K562 (cell line): ENCODE data around the gene CYP4V2. TPM values are rescaled to one million over a fixed set of nuclear protein-coding genes. Genes with fewer than 3 reads are reported as not detected.

ENCODE experiments used
- ATAC-seq: fragments of 200-7000 bp; cut with Tn5 transposase; 3 replicates; pipeline ENCODE4 v1.9.1; 2020; ENCODE audit warnings: moderate library complexity
- BruUV-seq: library from RNA; stranded (reverse); fragments of 400-500 nt; replicated peaks from 2 replicates; lab custom pipeline; 2021; lab: Mats Ljungman, UMichigan
- CTCF ChIA-PET: fragments of 300-600 bp; formaldehyde crosslinking; extraction: SDS; loops from one replicate; lab custom pipeline; 2021; ENCODE audit warnings: low intra/inter-chr PET ratio; lab: Yijun Ruan, JAX
- POLR2A ChIA-PET: fragments of 300-600, 350-650 bp; sonication (Branson Sonifier 250); formaldehyde crosslinking; extraction: SDS; loops from one replicate; lab custom pipeline; 2021; ENCODE audit warnings: antibody characterized with exemption, inconsistent platforms; lab: Yijun Ruan, JAX
- DNase-seq, 4 experiments: peaks; one replicate each; pipeline versions ENCODE4 v3.0.0 to v3.0.0-alpha.2; 2011 to 2018; ENCODE audit warnings: low spot score in 3 of 4, mixed read lengths in 3 of 4; ENCODE audit errors: extremely low read depth in 1 of 4
- FAIRE-seq: peaks from 2 replicates; lab custom pipeline; 2011; peaks lifted over from hg19 to GRCh38; lab: Jason Lieb, UNC
- H2AFZ ChIP-seq: 2 replicates; pipeline ENCODE4 v1.6.0; 2011; ENCODE audit warnings: low read depth, low read length, control low read depth, inconsistent platforms
- H3K27ac ChIP-seq: fragments of 200-600 bp; 3 replicates; pipeline ENCODE4 v1.8.0; 2011; ENCODE audit warnings: low read depth, mild to moderate bottlenecking, control low read depth, inconsistent platforms, low read length, moderate library complexity, mixed read lengths; ENCODE audit errors: extremely low read depth
- H3K27me3 ChIP-seq, 2 experiments: fragments of 300-600 bp in 1 of 2; 2 replicates in 1 of 2; 3 replicates in 1 of 2; pipeline versions ENCODE4 v1.6.0 to v1.8.0; 2011; ENCODE audit warnings: inconsistent platforms in 2 of 2, low read length in 2 of 2, mild to moderate bottlenecking in 1 of 2, mixed read lengths in 1 of 2, moderate library complexity in 1 of 2; ENCODE audit not compliant: control insufficient read depth in 2 of 2, insufficient read depth in 2 of 2
- H3K36me3 ChIP-seq: fragments of 300-600 bp; 3 replicates; pipeline ENCODE4 v1.8.0; 2011; ENCODE audit warnings: mild to moderate bottlenecking, low read length, inconsistent platforms; ENCODE audit not compliant: control insufficient read depth, insufficient read depth
- H3K4me1 ChIP-seq, 2 experiments: fragments of 200-600 bp in 1 of 2; replicated peaks in 1 of 2; 2 replicates in 1 of 2; 3 replicates in 1 of 2; pipeline versions ENCODE4 v1.5.1 to v1.8.0; 2011; ENCODE audit warnings: inconsistent platforms in 2 of 2, low read length in 2 of 2, mild to moderate bottlenecking in 1 of 2, mixed read lengths in 1 of 2, moderate library complexity in 1 of 2; ENCODE audit not compliant: control insufficient read depth in 2 of 2, insufficient read depth in 2 of 2
- H3K4me2 ChIP-seq: 2 replicates; pipeline ENCODE4 v1.6.1; 2011; ENCODE audit warnings: low read length, control low read depth, inconsistent platforms, mixed read lengths; ENCODE audit not compliant: insufficient read depth
- H3K4me3 ChIP-seq: fragments of 200-600 bp; sonication (generic), shearing (Covaris generic); 2 replicates; pipeline ENCODE4 v1.5.1; 2016; ENCODE audit warnings: control low read depth, inconsistent platforms
- H3K79me2 ChIP-seq: fragments of 200-600 bp; 3 replicates; pipeline ENCODE4 v1.8.0; 2011; ENCODE audit warnings: low read length, inconsistent platforms; ENCODE audit not compliant: control insufficient read depth, insufficient read depth
- H3K9ac ChIP-seq, 2 experiments: 2 replicates each; pipeline versions ENCODE4 v1.6.0 to v1.6.1; 2011; ENCODE audit warnings: low read depth in 2 of 2, low read length in 2 of 2, control low read depth in 1 of 2, inconsistent platforms in 1 of 2, mild to moderate bottlenecking in 1 of 2, mixed read lengths in 1 of 2; ENCODE audit not compliant: insufficient read depth in 1 of 2
- H3K9me1 ChIP-seq: one replicate; pipeline ENCODE4 v1.6.0; 2011; ENCODE audit warnings: inconsistent platforms, mild to moderate bottlenecking, low read length, moderate library complexity; ENCODE audit not compliant: control insufficient read depth, insufficient read depth
- H3K9me3 ChIP-seq: replicated peaks from 2 replicates; pipeline ENCODE4 v1.5.1; 2011; ENCODE audit warnings: low read depth, low read length, inconsistent platforms; ENCODE audit not compliant: control insufficient read depth, insufficient read depth
- H4K20me1 ChIP-seq: replicated peaks from 2 replicates; pipeline ENCODE4 v1.6.1; 2011; ENCODE audit warnings: low read length, inconsistent platforms, mixed read lengths; ENCODE audit not compliant: control insufficient read depth, insufficient read depth
- ETS2 ChIP-seq: IDR thresholded peaks from 2 replicates; pipeline ENCODE4 v1.6.1; 2016; ENCODE audit warnings: borderline replicate concordance, missing genetic modification characterization, mild to moderate bottlenecking, moderate library complexity, missing compliant biosample characterization; ENCODE audit not compliant: poor library complexity, severe bottlenecking
- KLF1 ChIP-seq: fragments of 450-650 bp; IDR thresholded peaks from 2 replicates; pipeline ENCODE4 v1.6.1; 2016; ENCODE audit warnings: missing genetic modification characterization, missing compliant biosample characterization
- POLR2G ChIP-seq: fragments of 200-400 bp; formaldehyde crosslinking; IDR thresholded peaks from 2 replicates; pipeline ENCODE4 v1.6.1; 2017; ENCODE audit warnings: low read depth, mild to moderate bottlenecking, antibody characterized with exemption, low read length, moderate library complexity
- SIN3A ChIP-seq, 2 experiments: fragments of 150-350 bp in 1 of 2; IDR thresholded peaks; 2 replicates each; pipeline ENCODE4 v1.6.1; 2011 to 2016; ENCODE audit warnings: borderline replicate concordance in 2 of 2, low read depth in 2 of 2, low read length in 2 of 2, mild to moderate bottlenecking in 2 of 2, moderate library complexity in 2 of 2; ENCODE audit not compliant: control insufficient read depth in 1 of 2
- TEAD2 ChIP-seq: fragments of 450-650 bp; IDR thresholded peaks from 2 replicates; pipeline ENCODE4 v1.6.1; 2016; ENCODE audit warnings: missing genetic modification characterization, control low read depth, missing compliant biosample characterization
- ZNF212 ChIP-seq: fragments of 450-650 bp; formaldehyde crosslinking; IDR thresholded peaks from 2 replicates; pipeline ENCODE4 v1.4.0; 2020; ENCODE audit warnings: mild to moderate bottlenecking
- WGBS: fragments of 100-300 bp; shearing (Covaris generic); methylation state at CpG from one replicate; pipeline ENCODE4 v1.1.6; 2016; ENCODE audit warnings: low coverage, mixed read lengths; ENCODE audit not compliant: insufficient coverage; ENCODE audit errors: missing lambda C conversion rate; 5-methylcytosine and 5-hydroxymethylcytosine counted together
- in situ Hi-C: fragments of 300-500 bp; cut with MboI; formaldehyde crosslinking; loops from 4 replicates; pipeline ENCODE4 v1.15.0; 2018; ENCODE audit warnings: inconsistent platforms, mixed read lengths
- intact Hi-C: fragments of 100-400 bp; cut with micrococcal nuclease; formaldehyde crosslinking; loops from 2 replicates; pipeline ENCODE4 v1.14.2; 2022
- polyA plus RNA-seq, 8 experiments: library from polyadenylated mRNA; depleted of rRNA in 4 of 8; stranded (reverse) in 5 of 8; unstranded in 3 of 8; fragments of >200 nt; fragmentation: Nextera tagmentation in 2 of 8; fragmentation: Illumina TruSeq in 1 of 8; extraction: Ambion mirVana in 2 of 8; extraction: Trizol in 1 of 8; gene quantifications; 2 replicates each; pipeline versions ENCODE4 v1.2.1 to v1.2.3, GENCODE V29; 2011 to 2014; ENCODE audit warnings: inconsistent platforms in 1 of 8, missing spikeins in 1 of 8
- total RNA-seq, 7 experiments: library from RNA; depleted of rRNA in 6 of 7; stranded (reverse); fragments of >200 nt in 6 of 7; fragmentation: Illumina TruSeq in 2 of 7; extraction: Trizol in 2 of 7; gene quantifications; 2 replicates each; pipeline versions ENCODE4 v1.2.1 to v1.2.3, GENCODE V29; 2011 to 2021; ENCODE audit warnings: low replicate concordance in 1 of 7
- TF ChIP-seq, protein P1 (sequence below): fragments of 250-450 bp; sonication (Bioruptor Pico); IDR thresholded peaks from 2 replicates; pipeline ENCODE4 v1.4.0; 2020

Gene CYP4V2
- total and polyA plus RNA-seq, 9 of the 15 experiments (the other 6 are each of a cell fraction or from before 2014, with no cell fraction given) = 1.1 to 8.3 (median 3.9) TPM

DNA sequence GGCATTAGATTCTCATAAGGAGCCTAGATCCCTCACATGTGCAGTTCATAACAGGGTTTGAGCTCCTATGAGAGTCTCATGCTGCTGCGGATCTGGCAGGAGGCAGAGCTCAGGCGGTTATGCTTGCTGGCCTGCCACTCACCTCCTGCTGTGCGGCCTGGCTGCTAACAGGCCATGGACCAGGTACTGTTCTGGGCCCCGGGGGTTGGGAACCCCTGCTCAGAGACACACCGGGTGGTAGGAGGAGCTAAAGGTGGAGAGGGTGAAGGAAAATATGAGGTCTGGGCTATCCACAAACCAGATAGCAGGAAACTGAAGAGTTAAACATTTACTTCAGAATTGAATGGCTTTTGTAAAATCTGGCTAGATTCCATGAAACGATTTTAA lies 68.7 kb downstream of the CYP4V2 start:
- Histone ChIP-seq H2AFZ (no peak overlapping the region), H3K79me2 (no peaks in the 10 kb centered on the region), H3K27ac (no peak overlapping the region), H3K9me1 (no peaks in the 10 kb centered on the region), H3K4me1 (no peaks in the 10 kb centered on the region), H3K27me3 (peaks cover 19 to 41% of the 10 kb centered on the region in 2 experiments), H3K36me3 (no peaks in the 10 kb centered on the region), H3K4me2 (no peak overlapping the region), H3K4me3 (no peak overlapping the region), H3K9ac (no peak overlapping the region), H3K9me3 (no peaks in the 10 kb centered on the region), H4K20me1 (no peaks in the 10 kb centered on the region)
- intact Hi-C loops (no loop called here), in situ Hi-C loops (no loop called here)
- ChIA-PET CTCF (no interaction called here), POLR2A (no interaction called here)
- DNase-seq (no peak), ATAC-seq (no peak), FAIRE-seq (no peak)
- no TSS peak for BruUV-seq
- TF ChIP-seq POLR2G = no peak
- no peak for TF ChIP-seq ETS2 (tag)
- TF ChIP-seq, protein P1, sequence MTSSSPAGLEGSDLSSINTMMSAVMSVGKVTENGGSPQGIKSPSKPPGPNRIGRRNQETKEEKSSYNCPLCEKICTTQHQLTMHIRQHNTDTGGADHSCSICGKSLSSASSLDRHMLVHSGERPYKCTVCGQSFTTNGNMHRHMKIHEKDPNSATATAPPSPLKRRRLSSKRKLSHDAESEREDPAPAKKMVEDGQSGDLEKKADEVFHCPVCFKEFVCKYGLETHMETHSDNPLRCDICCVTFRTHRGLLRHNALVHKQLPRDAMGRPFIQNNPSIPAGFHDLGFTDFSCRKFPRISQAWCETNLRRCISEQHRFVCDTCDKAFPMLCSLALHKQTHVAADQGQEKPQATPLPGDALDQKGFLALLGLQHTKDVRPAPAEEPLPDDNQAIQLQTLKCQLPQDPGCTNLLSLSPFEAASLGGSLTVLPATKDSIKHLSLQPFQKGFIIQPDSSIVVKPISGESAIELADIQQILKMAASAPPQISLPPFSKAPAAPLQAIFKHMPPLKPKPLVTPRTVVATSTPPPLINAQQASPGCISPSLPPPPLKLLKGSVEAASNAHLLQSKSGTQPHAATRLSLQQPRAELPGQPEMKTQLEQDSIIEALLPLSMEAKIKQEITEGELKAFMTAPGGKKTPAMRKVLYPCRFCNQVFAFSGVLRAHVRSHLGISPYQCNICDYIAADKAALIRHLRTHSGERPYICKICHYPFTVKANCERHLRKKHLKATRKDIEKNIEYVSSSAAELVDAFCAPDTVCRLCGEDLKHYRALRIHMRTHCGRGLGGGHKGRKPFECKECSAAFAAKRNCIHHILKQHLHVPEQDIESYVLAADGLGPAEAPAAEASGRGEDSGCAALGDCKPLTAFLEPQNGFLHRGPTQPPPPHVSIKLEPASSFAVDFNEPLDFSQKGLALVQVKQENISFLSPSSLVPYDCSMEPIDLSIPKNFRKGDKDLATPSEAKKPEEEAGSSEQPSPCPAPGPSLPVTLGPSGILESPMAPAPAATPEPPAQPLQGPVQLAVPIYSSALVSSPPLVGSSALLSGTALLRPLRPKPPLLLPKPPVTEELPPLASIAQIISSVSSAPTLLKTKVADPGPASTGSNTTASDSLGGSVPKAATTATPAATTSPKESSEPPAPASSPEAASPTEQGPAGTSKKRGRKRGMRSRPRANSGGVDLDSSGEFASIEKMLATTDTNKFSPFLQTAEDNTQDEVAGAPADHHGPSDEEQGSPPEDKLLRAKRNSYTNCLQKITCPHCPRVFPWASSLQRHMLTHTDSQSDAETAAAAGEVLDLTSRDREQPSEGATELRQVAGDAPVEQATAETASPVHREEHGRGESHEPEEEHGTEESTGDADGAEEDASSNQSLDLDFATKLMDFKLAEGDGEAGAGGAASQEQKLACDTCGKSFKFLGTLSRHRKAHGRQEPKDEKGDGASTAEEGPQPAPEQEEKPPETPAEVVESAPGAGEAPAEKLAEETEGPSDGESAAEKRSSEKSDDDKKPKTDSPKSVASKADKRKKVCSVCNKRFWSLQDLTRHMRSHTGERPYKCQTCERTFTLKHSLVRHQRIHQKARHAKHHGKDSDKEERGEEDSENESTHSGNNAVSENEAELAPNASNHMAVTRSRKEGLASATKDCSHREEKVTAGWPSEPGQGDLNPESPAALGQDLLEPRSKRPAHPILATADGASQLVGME (CRISPR knock-in tag) = no peak
- TF ChIP-seq SIN3A (IDR thresholded peaks at IDR 0.05; ENCODE audit: borderline replicate concordance in 2 of 2, control insufficient read depth in 1 of 2, low read depth in 2 of 2, low read length in 2 of 2) = no peak
- TF ChIP-seq KLF1 (tag) = no peak
- TF ChIP-seq ZNF212 (CRISPR knock-in tag) = no peak
- TF ChIP-seq TEAD2 = no peak
- 0% methylated on average over 6 of the region's 6 CpGs for WGBS

Other genes starting within 250 kb of the CYP4V2 start
- not detected in 2 replicates for gene TLR3, start 122.4 kb upstream of the CYP4V2 start, total RNA-seq (2014; rRNA removed)
- gene TLR3, start 122.4 kb upstream of the CYP4V2 start, total RNA-seq (2014; rRNA removed; fragmentation: Illumina TruSeq; extraction: Trizol) = 0.13 TPM in 1 of 2 replicates, not detected in the other
- gene TLR3, start 122.4 kb upstream of the CYP4V2 start, total RNA-seq (2015; rRNA removed; fragmentation: Illumina TruSeq; extraction: Trizol) = not detected in 2 replicates
- gene TLR3, start 122.4 kb upstream of the CYP4V2 start, total RNA-seq (2021) = not detected in 2 replicates
- gene TLR3, start 122.4 kb upstream of the CYP4V2 start, polyA plus RNA-seq (2011; rRNA removed) = not detected in 2 replicates
- not detected in 2 replicates for gene TLR3, start 122.4 kb upstream of the CYP4V2 start, polyA plus RNA-seq (2014; fragmentation: Illumina TruSeq; extraction: Trizol)
- gene TLR3, start 122.4 kb upstream of the CYP4V2 start, polyA plus RNA-seq (2014; fragmentation: Nextera tagmentation; extraction: Ambion mirVana) = under 1 TPM in 1 of 2 experiments, not detected in 1; 0.01 TPM
- 0.05 TPM in 1 of 2 replicates, not detected in the other for gene TLR3, start 122.4 kb upstream of the CYP4V2 start, polyA plus RNA-seq (2014; rRNA removed)
- gene FAM149A, start 86.9 kb upstream of the CYP4V2 start, total RNA-seq (2014; rRNA removed) = not detected in 2 replicates
- gene FAM149A, start 86.9 kb upstream of the CYP4V2 start, total RNA-seq (2014; rRNA removed; fragmentation: Illumina TruSeq; extraction: Trizol) = not detected in 2 replicates
- not detected in 2 replicates for gene FAM149A, start 86.9 kb upstream of the CYP4V2 start, total RNA-seq (2015; rRNA removed; fragmentation: Illumina TruSeq; extraction: Trizol)
- gene FAM149A, start 86.9 kb upstream of the CYP4V2 start, total RNA-seq (2021) = not detected in 2 replicates
- gene FAM149A, start 86.9 kb upstream of the CYP4V2 start, polyA plus RNA-seq (2011; rRNA removed) = not detected in 2 replicates
- not detected in 2 replicates for gene FAM149A, start 86.9 kb upstream of the CYP4V2 start, polyA plus RNA-seq (2014; fragmentation: Illumina TruSeq; extraction: Trizol)
- gene FAM149A, start 86.9 kb upstream of the CYP4V2 start, polyA plus RNA-seq (2014; fragmentation: Nextera tagmentation; extraction: Ambion mirVana) = not detected
- not detected in 2 replicates for gene FAM149A, start 86.9 kb upstream of the CYP4V2 start, polyA plus RNA-seq (2014; rRNA removed)
- gene KLKB1, start 35.9 kb downstream of the CYP4V2 start, total RNA-seq (2014; rRNA removed) = 0.27 TPM in 1 of 2 replicates, not detected in the other
- gene KLKB1, start 35.9 kb downstream of the CYP4V2 start, total RNA-seq (2014; rRNA removed; fragmentation: Illumina TruSeq; extraction: Trizol) = not detected in 2 replicates
- gene KLKB1, start 35.9 kb downstream of the CYP4V2 start, total RNA-seq (2015; rRNA removed; fragmentation: Illumina TruSeq; extraction: Trizol) = not detected in 2 replicates
- gene KLKB1, start 35.9 kb downstream of the CYP4V2 start, total RNA-seq (2021) = not detected in 2 replicates
- not detected in 2 replicates for gene KLKB1, start 35.9 kb downstream of the CYP4V2 start, polyA plus RNA-seq (2011; rRNA removed)
- gene KLKB1, start 35.9 kb downstream of the CYP4V2 start, polyA plus RNA-seq (2014; fragmentation: Illumina TruSeq; extraction: Trizol) = not detected in 2 replicates
- not detected for gene KLKB1, start 35.9 kb downstream of the CYP4V2 start, polyA plus RNA-seq (2014; fragmentation: Nextera tagmentation; extraction: Ambion mirVana)
- gene KLKB1, start 35.9 kb downstream of the CYP4V2 start, polyA plus RNA-seq (2014; rRNA removed) = not detected in 2 replicates
- not detected in 2 replicates for gene F11, start 74.6 kb downstream of the CYP4V2 start, total RNA-seq (2014; rRNA removed)
- not detected in 2 replicates for gene F11, start 74.6 kb downstream of the CYP4V2 start, total RNA-seq (2014; rRNA removed; fragmentation: Illumina TruSeq; extraction: Trizol)
- not detected in 2 replicates for gene F11, start 74.6 kb downstream of the CYP4V2 start, total RNA-seq (2015; rRNA removed; fragmentation: Illumina TruSeq; extraction: Trizol)
- gene F11, start 74.6 kb downstream of the CYP4V2 start, total RNA-seq (2021) = not detected in 2 replicates
- gene F11, start 74.6 kb downstream of the CYP4V2 start, polyA plus RNA-seq (2011; rRNA removed) = not detected in 2 replicates
- gene F11, start 74.6 kb downstream of the CYP4V2 start, polyA plus RNA-seq (2014; fragmentation: Illumina TruSeq; extraction: Trizol) = not detected in 2 replicates
- not detected for gene F11, start 74.6 kb downstream of the CYP4V2 start, polyA plus RNA-seq (2014; fragmentation: Nextera tagmentation; extraction: Ambion mirVana)
- not detected in 2 replicates for gene F11, start 74.6 kb downstream of the CYP4V2 start, polyA plus RNA-seq (2014; rRNA removed)